ENCODE data around the gene ALG13.

Gene ALG13

DNA sequence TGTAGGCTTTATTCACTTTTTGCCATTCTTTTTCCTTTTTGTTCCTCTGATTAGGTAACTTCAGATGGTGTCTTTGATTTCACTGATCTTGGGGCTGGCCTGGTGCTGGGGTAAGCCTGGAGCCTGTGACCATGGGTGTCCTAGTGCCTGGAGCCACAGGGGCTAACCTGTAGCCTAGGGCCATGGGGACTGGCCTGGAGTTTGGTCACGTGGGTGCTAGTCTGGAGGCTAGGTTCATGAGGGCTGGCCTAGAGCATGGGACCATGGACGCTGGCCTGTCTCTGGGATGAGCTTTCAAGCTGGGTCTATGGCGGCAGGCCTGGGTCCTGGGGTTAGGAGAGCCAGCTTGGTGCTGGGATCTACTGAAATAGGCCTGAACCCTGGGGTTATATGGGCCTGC lies 32.2 kb upstream of the ALG13 start:
- DNase-seq = no peak
- no peaks in the 10 kb centered on the region for H3K36me3 ChIP-seq (replicated peaks)
- H3K27ac ChIP-seq = no peak overlapping the region
- H3K4me3 ChIP-seq (ENCODE audit: low read depth, low read length) = no peak overlapping the region
- H3K27me3 ChIP-seq (replicated peaks) = no peaks in the 10 kb centered on the region
- TF ChIP-seq, protein P1, sequence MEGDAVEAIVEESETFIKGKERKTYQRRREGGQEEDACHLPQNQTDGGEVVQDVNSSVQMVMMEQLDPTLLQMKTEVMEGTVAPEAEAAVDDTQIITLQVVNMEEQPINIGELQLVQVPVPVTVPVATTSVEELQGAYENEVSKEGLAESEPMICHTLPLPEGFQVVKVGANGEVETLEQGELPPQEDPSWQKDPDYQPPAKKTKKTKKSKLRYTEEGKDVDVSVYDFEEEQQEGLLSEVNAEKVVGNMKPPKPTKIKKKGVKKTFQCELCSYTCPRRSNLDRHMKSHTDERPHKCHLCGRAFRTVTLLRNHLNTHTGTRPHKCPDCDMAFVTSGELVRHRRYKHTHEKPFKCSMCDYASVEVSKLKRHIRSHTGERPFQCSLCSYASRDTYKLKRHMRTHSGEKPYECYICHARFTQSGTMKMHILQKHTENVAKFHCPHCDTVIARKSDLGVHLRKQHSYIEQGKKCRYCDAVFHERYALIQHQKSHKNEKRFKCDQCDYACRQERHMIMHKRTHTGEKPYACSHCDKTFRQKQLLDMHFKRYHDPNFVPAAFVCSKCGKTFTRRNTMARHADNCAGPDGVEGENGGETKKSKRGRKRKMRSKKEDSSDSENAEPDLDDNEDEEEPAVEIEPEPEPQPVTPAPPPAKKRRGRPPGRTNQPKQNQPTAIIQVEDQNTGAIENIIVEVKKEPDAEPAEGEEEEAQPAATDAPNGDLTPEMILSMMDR (IDR thresholded peaks at IDR 0.05; ENCODE audit: low read depth, low read length, missing control alignments) = no peak
- in situ Hi-C loops (cut with HindIII; ENCODE audit: low pct_ligation_motif_present, low sequenced_read_pairs) = no loop called here

DNA sequence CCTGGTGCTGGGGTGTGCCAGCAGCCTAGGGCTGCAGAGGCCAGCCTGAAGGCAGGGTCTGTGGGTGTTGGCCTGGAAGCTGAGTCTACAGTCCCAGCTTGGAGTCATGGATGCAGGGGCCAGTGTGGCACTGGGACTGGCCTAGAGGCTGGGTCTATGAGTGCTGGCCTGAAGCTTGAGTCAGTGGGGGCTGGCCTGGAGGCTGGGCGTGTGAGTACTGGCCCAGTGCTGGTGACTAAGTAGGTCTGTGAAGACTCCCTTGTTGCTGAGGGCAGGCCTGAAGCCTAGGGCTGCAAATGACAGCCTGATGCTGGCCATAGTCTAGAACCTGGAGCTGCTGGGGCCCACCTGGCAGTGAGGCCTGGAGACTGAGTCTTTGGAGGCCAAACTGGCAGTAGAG lies 31.3 kb upstream of the ALG13 start:
- H3K27me3 ChIP-seq (replicated peaks) = no peaks in the 10 kb centered on the region
- H3K27ac ChIP-seq = no peak overlapping the region
- in situ Hi-C loops (cut with HindIII; ENCODE audit: low pct_ligation_motif_present, low sequenced_read_pairs) = no loop called here
- no peak overlapping the region for H3K4me3 ChIP-seq (ENCODE audit: low read depth, low read length)
- TF ChIP-seq, protein P1 (IDR thresholded peaks at IDR 0.05; ENCODE audit: low read depth, low read length, missing control alignments) = no peak
- H3K36me3 ChIP-seq (replicated peaks) = no peaks in the 10 kb centered on the region
- no peak for DNase-seq

DNA sequence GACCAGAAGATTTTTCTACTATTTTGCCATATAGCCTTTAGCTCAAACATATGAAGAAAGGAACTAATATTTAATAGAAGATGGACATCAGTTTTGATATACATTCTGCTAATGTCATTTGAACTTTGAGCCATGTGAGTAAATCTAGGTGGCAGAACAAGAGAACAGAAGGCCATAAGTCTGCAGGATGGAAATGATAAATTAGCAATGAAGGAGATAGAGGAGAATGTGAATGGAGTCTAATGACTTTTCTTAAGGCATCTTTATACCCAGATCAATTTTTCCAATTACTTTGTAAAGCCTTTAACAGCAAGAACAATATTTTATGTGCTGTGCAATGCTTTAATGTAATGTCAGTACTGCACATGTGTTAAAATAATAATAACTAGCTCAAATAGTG lies 30.1 kb upstream of the ALG13 start:
- TF ChIP-seq, protein P1 (IDR thresholded peaks at IDR 0.05; ENCODE audit: low read depth, low read length, missing control alignments) = no peak
- in situ Hi-C loops (cut with HindIII; ENCODE audit: low pct_ligation_motif_present, low sequenced_read_pairs) = no loop called here
- no peak for DNase-seq
- Histone ChIP-seq H3K27ac (no peak overlapping the region), H3K36me3 (replicated peaks) (no peaks in the 10 kb centered on the region), H3K4me3 (ENCODE audit: low read depth, low read length) (no peak overlapping the region), H3K27me3 (replicated peaks) (no peaks in the 10 kb centered on the region)

DNA sequence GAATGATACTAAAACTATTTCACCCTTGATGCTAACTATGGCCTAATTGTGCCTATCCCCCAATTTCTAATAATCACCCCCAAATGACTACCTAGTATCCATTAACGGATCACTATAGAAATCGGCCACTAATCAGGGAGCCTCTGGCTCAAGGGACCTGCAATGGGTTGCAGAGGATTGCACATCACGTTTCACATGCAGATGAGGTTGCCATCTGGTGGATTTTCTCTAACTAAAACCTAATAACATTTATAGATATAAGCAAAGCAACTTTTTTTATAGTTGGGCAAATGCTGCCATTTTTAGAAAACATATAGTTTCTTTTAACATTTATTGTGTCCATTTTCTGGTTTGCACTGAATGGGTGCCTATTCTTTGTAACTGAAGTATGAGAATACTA lies 28.3 kb upstream of the ALG13 start:
- TF ChIP-seq, protein P1 (IDR thresholded peaks at IDR 0.05; ENCODE audit: low read depth, low read length, missing control alignments) = no peak
- Histone ChIP-seq H3K27me3 (replicated peaks) (no peaks in the 10 kb centered on the region), H3K27ac (no peak overlapping the region), H3K4me3 (ENCODE audit: low read depth, low read length) (no peak overlapping the region), H3K36me3 (replicated peaks) (no peaks in the 10 kb centered on the region)
- DNase-seq = no peak
- in situ Hi-C loops (cut with HindIII; ENCODE audit: low pct_ligation_motif_present, low sequenced_read_pairs) = no loop called here

DNA sequence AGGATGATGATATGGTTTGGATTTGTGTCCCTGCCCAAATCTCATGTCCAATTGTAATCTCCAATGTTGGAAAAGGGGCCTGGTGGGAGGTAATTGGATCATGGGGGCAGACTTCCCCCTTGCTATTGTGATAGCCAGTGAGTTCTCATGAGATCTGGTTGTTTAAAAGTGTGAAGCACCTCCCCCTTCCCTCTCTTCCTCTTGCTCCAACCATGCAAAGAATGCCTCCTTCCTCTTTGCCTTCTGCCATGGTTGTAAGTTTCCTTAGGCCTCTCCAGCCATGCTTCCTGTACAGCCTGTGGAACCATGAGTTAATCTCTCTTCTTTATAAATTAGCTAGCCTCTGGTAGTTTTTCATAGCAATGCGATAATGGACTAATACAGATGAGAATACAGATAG lies 19.7 kb upstream of the ALG13 start:
- DNase-seq = no peak
- TF ChIP-seq, protein P1 (IDR thresholded peaks at IDR 0.05; ENCODE audit: low read depth, low read length, missing control alignments) = no peak
- no peak overlapping the region for H3K4me3 ChIP-seq (ENCODE audit: low read depth, low read length)

DNA sequence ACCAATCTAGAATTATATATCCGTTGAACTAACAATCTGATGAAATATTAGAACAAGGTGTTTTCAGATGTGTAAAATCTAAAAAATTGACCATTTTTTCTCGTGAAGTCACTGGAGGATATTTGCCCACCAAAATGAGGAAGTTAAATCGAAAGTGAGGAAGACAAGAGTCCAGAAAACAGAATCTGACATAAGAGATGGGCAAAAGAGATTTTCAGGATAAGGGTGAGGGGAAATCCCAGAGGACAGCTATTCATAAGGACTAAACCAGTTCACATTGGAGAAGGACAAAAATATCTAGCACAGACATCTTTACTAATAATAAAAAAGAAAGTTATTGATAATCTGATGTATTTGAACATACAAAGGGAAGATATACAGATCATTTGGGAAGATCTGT lies 18.7 kb upstream of the ALG13 start:
- no peaks in the 10 kb centered on the region for H3K27me3 ChIP-seq (replicated peaks)
- H3K36me3 ChIP-seq (replicated peaks) = no peaks in the 10 kb centered on the region
- TF ChIP-seq, protein P1 (IDR thresholded peaks at IDR 0.05; ENCODE audit: low read depth, low read length, missing control alignments) = no peak
- no peak for DNase-seq
- in situ Hi-C loops (cut with HindIII; ENCODE audit: low pct_ligation_motif_present, low sequenced_read_pairs) = no loop called here
- H3K4me3 ChIP-seq (ENCODE audit: low read depth, low read length) = no peak overlapping the region
- H3K27ac ChIP-seq = no peak overlapping the region

More for the DNA sequence above, 19.7 kb upstream of the ALG13 start:
- Histone ChIP-seq H3K27ac (no peak overlapping the region), H3K36me3 (replicated peaks) (no peaks in the 10 kb centered on the region), H3K27me3 (replicated peaks) (no peaks in the 10 kb centered on the region)
- in situ Hi-C loops (cut with HindIII; ENCODE audit: low pct_ligation_motif_present, low sequenced_read_pairs) = no loop called here

Measured in brain microvascular endothelial cell (primary cell).